ENCODE data around the gene NSRP1.
"Not testable (repeated sequence)": the region's sequence is repeated elsewhere in the genome, so short reads cannot be mapped to it uniquely, and the experiment has no call there.

- not testable (repeated sequence) for TF ChIP-seq POLR2A, POLR2AphosphoS5 (IDR thresholded peaks at IDR 0.05)
- TF ChIP-seq, protein P1, sequence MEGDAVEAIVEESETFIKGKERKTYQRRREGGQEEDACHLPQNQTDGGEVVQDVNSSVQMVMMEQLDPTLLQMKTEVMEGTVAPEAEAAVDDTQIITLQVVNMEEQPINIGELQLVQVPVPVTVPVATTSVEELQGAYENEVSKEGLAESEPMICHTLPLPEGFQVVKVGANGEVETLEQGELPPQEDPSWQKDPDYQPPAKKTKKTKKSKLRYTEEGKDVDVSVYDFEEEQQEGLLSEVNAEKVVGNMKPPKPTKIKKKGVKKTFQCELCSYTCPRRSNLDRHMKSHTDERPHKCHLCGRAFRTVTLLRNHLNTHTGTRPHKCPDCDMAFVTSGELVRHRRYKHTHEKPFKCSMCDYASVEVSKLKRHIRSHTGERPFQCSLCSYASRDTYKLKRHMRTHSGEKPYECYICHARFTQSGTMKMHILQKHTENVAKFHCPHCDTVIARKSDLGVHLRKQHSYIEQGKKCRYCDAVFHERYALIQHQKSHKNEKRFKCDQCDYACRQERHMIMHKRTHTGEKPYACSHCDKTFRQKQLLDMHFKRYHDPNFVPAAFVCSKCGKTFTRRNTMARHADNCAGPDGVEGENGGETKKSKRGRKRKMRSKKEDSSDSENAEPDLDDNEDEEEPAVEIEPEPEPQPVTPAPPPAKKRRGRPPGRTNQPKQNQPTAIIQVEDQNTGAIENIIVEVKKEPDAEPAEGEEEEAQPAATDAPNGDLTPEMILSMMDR (IDR thresholded peaks at IDR 0.05) = not testable (repeated sequence)
These were observed 84.0 kb downstream of the NSRP1 start for GRCh38 chr17:30200656-30201055.
